NCI-H128 (cell line): ENCODE measurements around the gene OR9A2.

ENCODE experiments used
- DNase-seq: peaks from one replicate; lab custom pipeline; 2025; ENCODE audit not compliant: unreplicated experiment; lab: John Stamatoyannopoulos, UW

Gene OR9A2

GRCh38 chr7:143027032-143027431 is at the start of gene OR9A2:
Gene OR9A2, minus strand, starts transcription at chr7:143027132. Its CDS starts 0 bp downstream, at chr7:143027132.
- DNase-seq: no peak

GRCh38 chr7:143074141-143074540 is 47.2 kb upstream of the OR9A2 start:
- DNase-seq: no peak

- DNase-seq: no peak
Measured at GRCh38 chr7:143073556-143073955, 46.6 kb upstream of the OR9A2 start.

- DNase-seq: no peak
Measured at GRCh38 chr7:143069912-143070500, 43.1 kb upstream of the OR9A2 start.

- no peak for DNase-seq
Measured at GRCh38 chr7:143068446-143068845, 41.5 kb upstream of the OR9A2 start.

GRCh38 chr7:143063741-143064140 is 36.8 kb upstream of the OR9A2 start:
- DNase-seq: no peak

- no peak for DNase-seq
Measured at GRCh38 chr7:143055754-143056153, 28.8 kb upstream of the OR9A2 start.

GRCh38 chr7:143054621-143055020 is 27.7 kb upstream of the OR9A2 start:
- no peak for DNase-seq

- no peak for DNase-seq
Measured at GRCh38 chr7:143052041-143052440, 25.1 kb upstream of the OR9A2 start, which contains the start of gene OR6V1. Gene OR6V1, plus strand, starts transcription at chr7:143052341. Its CDS starts 0 bp downstream, at chr7:143052341.

- DNase-seq: no peak
Measured at GRCh38 chr7:143050931-143051330, 24.0 kb upstream of the OR9A2 start.

- DNase-seq: no peak
Measured at GRCh38 chr7:143049362-143049761, 22.4 kb upstream of the OR9A2 start.

- DNase-seq: no peak
Measured at GRCh38 chr7:143048827-143049226, 21.9 kb upstream of the OR9A2 start.

GRCh38 chr7:143047326-143047725 is 20.4 kb upstream of the OR9A2 start:
- no peak for DNase-seq

GRCh38 chr7:143046426-143046851 is 19.5 kb upstream of the OR9A2 start:
- no peak for DNase-seq

- DNase-seq: no peak
Measured at GRCh38 chr7:143043391-143043790, 16.5 kb upstream of the OR9A2 start.

- DNase-seq: no peak
Measured at GRCh38 chr7:143042790-143043271, 15.9 kb upstream of the OR9A2 start.

GRCh38 chr7:143042159-143042789 is 15.3 kb upstream of the OR9A2 start:
- no peak for DNase-seq

GRCh38 chr7:143041346-143041745 is 14.4 kb upstream of the OR9A2 start:
- DNase-seq: no peak

GRCh38 chr7:143040209-143040715 is 13.3 kb upstream of the OR9A2 start:
- no peak for DNase-seq

- DNase-seq: no peak
Measured at GRCh38 chr7:143038635-143039034, 11.7 kb upstream of the OR9A2 start.

GRCh38 chr7:143027683-143028082 is 751 bp upstream of the OR9A2 start:
- no peak for DNase-seq

- no peak for DNase-seq
Measured at GRCh38 chr7:143025371-143025770, 1.6 kb downstream of the OR9A2 start.
